ENCODE measurements around the gene ITSN2.
"Not testable (repeated sequence)": the region's sequence is repeated elsewhere in the genome, so short reads cannot be mapped to it uniquely, and the experiment has no call there.

ITSN2 gene

GRCh38 chr2:24360050-24360962, at the start of gene ITSN2:
Gene ITSN2, minus strand, starts transcription at chr2:24360536. Its CDS starts 32,454 bp downstream, at chr2:24328082.
- Histone ChIP-seq H3K4me1 (ENCODE audit: control insufficient read depth, insufficient read depth, low read length) (peaks cover 13% of the 10 kb centered on the region), H3K9ac (ENCODE audit: low read length) (peak within 1 kb of the TSS; percentile 85), H3K9me3 (ENCODE audit: control insufficient read depth, insufficient read depth, low read depth, low read length) (no peaks in the 10 kb centered on the region), H3K4me3 (ENCODE audit: low read depth, low read length) (peak within 1 kb of the TSS; percentile 98), H3K36me3 (ENCODE audit: control insufficient read depth, insufficient read depth, low read length) (no peaks in the 10 kb centered on the region), H3K27ac (ENCODE audit: low read depth, low read length) (peak within 1 kb of the TSS; percentile 52; the same call in 1 of the 2 replicates), H3K27me3 (ENCODE audit: control insufficient read depth, insufficient read depth, low read length) (peaks cover 13% of the 10 kb centered on the region)

GRCh38 chr2:24409171-24409570, 48.8 kb upstream of the ITSN2 start:
- H3K27ac ChIP-seq (ENCODE audit: low read depth, low read length) = no peak overlapping the region
- H3K4me3 ChIP-seq (ENCODE audit: low read depth, low read length) = no peak overlapping the region
- peaks cover 9% of the 10 kb centered on the region for H3K4me1 ChIP-seq (ENCODE audit: control insufficient read depth, insufficient read depth, low read length)
- no peaks in the 10 kb centered on the region for H3K27me3 ChIP-seq (ENCODE audit: control insufficient read depth, insufficient read depth, low read length)
- no peaks in the 10 kb centered on the region for H3K9me3 ChIP-seq (ENCODE audit: control insufficient read depth, insufficient read depth, low read depth, low read length)
- no peaks in the 10 kb centered on the region for H3K36me3 ChIP-seq (ENCODE audit: control insufficient read depth, insufficient read depth, low read length)
- H3K9ac ChIP-seq (ENCODE audit: low read length) = no peak overlapping the region

- H3K9ac ChIP-seq (ENCODE audit: low read length); H3K9me3 ChIP-seq (ENCODE audit: control insufficient read depth, insufficient read depth, low read depth, low read length); H3K27me3 ChIP-seq (ENCODE audit: control insufficient read depth, insufficient read depth, low read length); H3K4me3 ChIP-seq (ENCODE audit: low read depth, low read length); H3K27ac ChIP-seq (ENCODE audit: low read depth, low read length); H3K4me1 ChIP-seq (ENCODE audit: control insufficient read depth, insufficient read depth, low read length); H3K36me3 ChIP-seq (ENCODE audit: control insufficient read depth, insufficient read depth, low read length): not testable (repeated sequence)
These were observed 48.4 kb upstream of the ITSN2 start for GRCh38 chr2:24408704-24409103.

DNA sequence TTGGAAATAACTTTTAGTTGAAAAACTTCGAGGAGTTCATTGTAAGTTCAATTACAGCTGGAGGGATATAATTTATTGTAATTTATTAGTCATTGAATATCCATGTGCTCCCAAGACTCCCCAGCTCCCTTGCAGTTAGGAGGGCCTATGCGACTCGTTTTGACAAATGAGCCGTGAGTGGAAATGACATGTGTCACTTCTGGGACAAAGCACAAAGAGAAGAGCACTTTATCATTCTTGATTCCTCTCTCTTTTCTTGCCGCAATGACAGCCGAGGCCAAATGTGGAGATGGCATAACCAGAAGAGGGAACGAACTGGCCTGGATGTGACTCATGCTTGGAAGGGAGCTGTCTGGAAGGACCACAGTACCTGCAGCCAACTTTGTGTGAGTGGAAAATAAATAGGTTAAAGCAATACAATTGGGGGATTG, 44.2 kb upstream of the ITSN2 start:
- no peaks in the 10 kb centered on the region for H3K36me3 ChIP-seq (ENCODE audit: control insufficient read depth, insufficient read depth, low read length)
- H3K27ac ChIP-seq (ENCODE audit: low read depth, low read length) = no peak overlapping the region
- H3K9me3 ChIP-seq (ENCODE audit: control insufficient read depth, insufficient read depth, low read depth, low read length) = 0 out of 2 replicates have a peak, but pooled peaks cover 2% of the 10 kb centered on the region
- no peak overlapping the region for H3K4me3 ChIP-seq (ENCODE audit: low read depth, low read length)
- no peaks in the 10 kb centered on the region for H3K4me1 ChIP-seq (ENCODE audit: control insufficient read depth, insufficient read depth, low read length)
- no peak overlapping the region for H3K9ac ChIP-seq (ENCODE audit: low read length)
- no peaks in the 10 kb centered on the region for H3K27me3 ChIP-seq (ENCODE audit: control insufficient read depth, insufficient read depth, low read length)

- Histone ChIP-seq H3K9me3 (ENCODE audit: control insufficient read depth, insufficient read depth, low read depth, low read length) (0 out of 2 replicates have a peak, but pooled peaks cover 2% of the 10 kb centered on the region), H3K9ac (ENCODE audit: low read length) (no peak overlapping the region), H3K4me1 (ENCODE audit: control insufficient read depth, insufficient read depth, low read length) (no peaks in the 10 kb centered on the region), H3K36me3 (ENCODE audit: control insufficient read depth, insufficient read depth, low read length) (no peaks in the 10 kb centered on the region), H3K27ac (ENCODE audit: low read depth, low read length) (no peak overlapping the region), H3K4me3 (ENCODE audit: low read depth, low read length) (no peak overlapping the region), H3K27me3 (ENCODE audit: control insufficient read depth, insufficient read depth, low read length) (no peaks in the 10 kb centered on the region)
These were observed 43.5 kb upstream of the ITSN2 start for GRCh38 chr2:24403832-24404212.

DNA sequence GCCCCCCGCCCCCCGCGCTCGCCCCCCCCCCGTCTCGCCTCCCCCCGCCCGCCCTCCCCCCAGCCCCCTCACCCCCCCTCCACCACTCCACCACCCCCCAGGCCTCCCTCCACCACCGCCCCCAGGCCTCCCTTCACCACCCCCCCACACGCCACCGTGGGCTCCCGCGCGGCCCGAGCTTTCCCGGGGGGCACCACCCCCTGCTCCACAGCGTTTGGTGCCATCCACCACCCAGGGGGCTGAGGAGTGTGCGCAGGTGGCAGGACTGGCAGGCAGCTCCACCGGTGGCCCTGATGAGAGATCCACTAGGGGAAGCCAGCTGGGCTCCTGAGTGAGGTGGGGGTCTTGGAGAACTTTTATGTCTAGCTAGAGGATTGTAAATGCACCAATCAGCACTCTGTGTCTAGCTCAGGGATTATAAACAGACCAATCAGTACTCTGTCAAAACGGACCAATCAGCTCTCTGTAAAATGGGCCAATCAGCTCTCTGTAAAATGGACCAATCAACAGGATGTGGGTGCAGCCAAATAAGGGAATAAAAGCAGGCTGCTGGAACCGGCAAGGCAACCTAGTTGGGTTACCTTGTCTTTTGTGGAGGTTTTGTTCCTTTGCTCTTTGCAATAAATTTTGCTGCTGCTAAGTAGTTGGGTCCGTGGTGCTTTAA, 43.0 kb upstream of the ITSN2 start:
- Histone ChIP-seq H3K36me3 (ENCODE audit: control insufficient read depth, insufficient read depth, low read length) (no peaks in the 10 kb centered on the region), H3K9ac (ENCODE audit: low read length) (no peak overlapping the region), H3K9me3 (ENCODE audit: control insufficient read depth, insufficient read depth, low read depth, low read length) (0 out of 2 replicates have a peak, but pooled peaks cover 2% of the 10 kb centered on the region), H3K27ac (ENCODE audit: low read depth, low read length) (no peak overlapping the region), H3K4me3 (ENCODE audit: low read depth, low read length) (no peak overlapping the region), H3K27me3 (ENCODE audit: control insufficient read depth, insufficient read depth, low read length) (no peaks in the 10 kb centered on the region), H3K4me1 (ENCODE audit: control insufficient read depth, insufficient read depth, low read length) (no peaks in the 10 kb centered on the region)

DNA sequence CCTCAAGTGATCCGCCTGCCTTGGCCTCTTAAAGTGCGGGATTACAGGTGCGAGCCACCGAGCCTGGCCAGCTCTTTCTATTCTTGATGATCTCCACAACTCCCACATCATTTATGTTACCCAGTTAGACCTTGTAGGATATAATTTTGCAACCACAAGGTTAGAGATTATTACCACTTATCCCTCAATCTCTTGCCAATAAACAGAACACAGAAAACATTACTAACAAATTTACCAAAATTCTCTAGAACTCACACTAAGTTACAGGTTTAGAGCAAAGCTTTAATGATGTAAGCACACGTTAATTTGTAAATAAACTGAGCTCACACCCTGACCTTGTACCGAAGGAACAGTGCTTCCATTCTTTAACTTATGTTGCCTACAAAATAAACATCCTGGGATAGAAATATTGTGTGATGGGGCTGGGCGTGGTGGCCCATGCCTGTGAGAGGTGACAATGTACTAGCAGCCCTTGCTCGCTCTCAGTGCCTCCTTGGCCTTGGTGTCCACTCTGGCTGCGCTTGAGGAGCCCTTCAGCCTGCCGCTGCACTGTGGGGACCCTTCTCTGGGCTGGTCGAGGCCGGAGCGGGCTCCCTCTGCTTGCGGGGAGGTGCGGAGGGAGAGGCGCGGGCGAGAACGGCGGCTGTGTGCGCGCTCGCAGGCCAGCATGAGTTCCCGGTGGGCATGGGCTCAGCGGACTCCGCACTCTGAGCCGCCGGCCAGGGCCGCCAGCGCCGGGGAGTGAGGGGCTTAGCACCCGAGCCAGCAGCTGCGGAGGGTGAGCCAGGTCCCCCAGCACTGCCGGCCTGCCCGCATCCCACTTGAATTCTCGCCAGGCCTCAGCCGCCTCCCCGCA, 42.1 kb upstream of the ITSN2 start:
- Histone ChIP-seq H3K9ac (ENCODE audit: low read length) (no peak overlapping the region), H3K9me3 (ENCODE audit: control insufficient read depth, insufficient read depth, low read depth, low read length) (0 out of 2 replicates have a peak, but pooled peaks cover 2% of the 10 kb centered on the region), H3K4me3 (ENCODE audit: low read depth, low read length) (no peak overlapping the region), H3K4me1 (ENCODE audit: control insufficient read depth, insufficient read depth, low read length) (no peaks in the 10 kb centered on the region), H3K27me3 (ENCODE audit: control insufficient read depth, insufficient read depth, low read length) (no peaks in the 10 kb centered on the region), H3K27ac (ENCODE audit: low read depth, low read length) (no peak overlapping the region), H3K36me3 (ENCODE audit: control insufficient read depth, insufficient read depth, low read length) (no peaks in the 10 kb centered on the region)

GRCh38 chr2:24400207-24400907, 40.0 kb upstream of the ITSN2 start:
- no peak overlapping the region for H3K9ac ChIP-seq (ENCODE audit: low read length)

GRCh38 chr2:24399434-24400206, 39.3 kb upstream of the ITSN2 start:
- no peaks in the 10 kb centered on the region for H3K27me3 ChIP-seq (ENCODE audit: control insufficient read depth, insufficient read depth, low read length)
- 0 out of 2 replicates have a peak, but pooled peaks cover 2% of the 10 kb centered on the region for H3K9me3 ChIP-seq (ENCODE audit: control insufficient read depth, insufficient read depth, low read depth, low read length)
- no peak overlapping the region for H3K27ac ChIP-seq (ENCODE audit: low read depth, low read length)
- no peak overlapping the region for H3K9ac ChIP-seq (ENCODE audit: low read length)
- no peaks in the 10 kb centered on the region for H3K4me1 ChIP-seq (ENCODE audit: control insufficient read depth, insufficient read depth, low read length)
- H3K36me3 ChIP-seq (ENCODE audit: control insufficient read depth, insufficient read depth, low read length) = no peaks in the 10 kb centered on the region
- H3K4me3 ChIP-seq (ENCODE audit: low read depth, low read length) = no peak overlapping the region

More at GRCh38 chr2:24400207-24400907, 40.0 kb upstream of the ITSN2 start:
- Histone ChIP-seq H3K27ac (ENCODE audit: low read depth, low read length) (no peak overlapping the region), H3K27me3 (ENCODE audit: control insufficient read depth, insufficient read depth, low read length) (no peaks in the 10 kb centered on the region), H3K36me3 (ENCODE audit: control insufficient read depth, insufficient read depth, low read length) (no peaks in the 10 kb centered on the region), H3K9me3 (ENCODE audit: control insufficient read depth, insufficient read depth, low read depth, low read length) (0 out of 2 replicates have a peak, but pooled peaks cover 2% of the 10 kb centered on the region), H3K4me1 (ENCODE audit: control insufficient read depth, insufficient read depth, low read length) (no peaks in the 10 kb centered on the region), H3K4me3 (ENCODE audit: low read depth, low read length) (no peak overlapping the region)

DNA sequence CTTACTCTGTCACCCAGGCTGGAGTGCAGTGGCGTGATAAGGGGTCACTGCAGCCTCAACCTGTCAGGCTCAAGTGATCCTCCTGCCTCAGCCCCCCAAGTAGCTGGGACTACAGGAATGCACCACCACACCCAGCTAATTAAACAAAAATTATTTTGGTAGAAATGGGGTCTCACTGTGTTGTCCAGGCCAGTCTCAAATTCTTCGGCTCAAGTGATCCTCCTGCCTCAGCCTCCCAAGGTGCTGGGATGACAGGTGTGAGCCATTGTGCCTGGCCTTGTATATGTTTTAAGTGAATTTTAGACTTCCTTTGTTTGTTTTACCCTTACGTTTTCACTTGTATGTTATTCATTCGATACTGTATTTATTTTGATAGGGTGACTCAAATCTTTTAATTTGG, 34.7 kb upstream of the ITSN2 start:
- Histone ChIP-seq H3K4me3 (ENCODE audit: low read depth, low read length) (no peak overlapping the region), H3K27ac (ENCODE audit: low read depth, low read length) (no peak overlapping the region), H3K4me1 (ENCODE audit: control insufficient read depth, insufficient read depth, low read length) (no peaks in the 10 kb centered on the region), H3K36me3 (ENCODE audit: control insufficient read depth, insufficient read depth, low read length) (no peaks in the 10 kb centered on the region), H3K9ac (ENCODE audit: low read length) (no peak overlapping the region), H3K9me3 (ENCODE audit: control insufficient read depth, insufficient read depth, low read depth, low read length) (no peaks in the 10 kb centered on the region), H3K27me3 (ENCODE audit: control insufficient read depth, insufficient read depth, low read length) (no peaks in the 10 kb centered on the region)

Measured in HUES6 (cell line).